Brain microvascular endothelial cell (primary cell): ENCODE measurements around the gene TRPC3.

Source experiments
- DNase-seq: peaks from one replicate; pipeline ENCODE4 v3.0.0-alpha.2; 2020
- H3K27ac ChIP-seq: fragments of 250-450 bp; sonication (Bioruptor Pico); 2 replicates; pipeline ENCODE4 v1.5.1; 2020; ENCODE audit warnings: mild to moderate bottlenecking, moderate library complexity
- H3K27me3 ChIP-seq: fragments of 250-450 bp; sonication (Bioruptor Pico); replicated peaks from 2 replicates; pipeline ENCODE4 v1.5.1; 2020; ENCODE audit warnings: mild to moderate bottlenecking
- H3K36me3 ChIP-seq: fragments of 250-450 bp; sonication (Bioruptor Pico); replicated peaks from 2 replicates; pipeline ENCODE4 v1.5.1; 2020; ENCODE audit warnings: mild to moderate bottlenecking
- H3K4me3 ChIP-seq: 2 replicates; pipeline ENCODE4 v1.5.1; 2011; ENCODE audit warnings: low read depth, mild to moderate bottlenecking, control low read depth, low read length, moderate library complexity
- in situ Hi-C: cut with HindIII; loops from 2 replicates; pipeline ENCODE4 v1.10.0; 2017; ENCODE audit warnings: low sequenced_read_pairs, low pct_ligation_motif_present
- TF ChIP-seq, protein P1 (sequence below): IDR thresholded peaks from 2 replicates; pipeline ENCODE4 v1.5.1; 2011; ENCODE audit warnings: low read depth, mild to moderate bottlenecking, moderate library complexity, low read length, control low read depth, inconsistent platforms; ENCODE audit errors: missing control alignments

Gene TRPC3

DNA sequence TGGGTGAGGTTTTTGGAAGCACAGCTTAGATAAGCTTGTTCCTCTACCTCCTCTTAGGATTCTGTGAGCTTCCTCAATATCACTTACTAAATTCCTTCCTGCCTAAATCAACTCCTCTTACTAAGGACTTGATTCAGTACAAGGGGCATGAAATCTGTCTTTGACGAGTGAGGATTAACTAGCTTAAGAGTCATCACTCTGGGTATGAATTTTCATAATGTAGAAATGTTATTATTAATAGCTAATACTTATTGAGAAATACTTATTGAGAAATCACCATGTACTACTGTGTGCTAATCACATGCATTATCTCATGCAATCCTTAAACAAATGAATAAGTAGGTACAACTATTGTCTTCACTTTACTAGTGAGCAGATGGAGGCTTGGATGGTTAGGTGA is 28.6 kb downstream of the TRPC3 start:
- H3K27me3 ChIP-seq, result no peaks in the 10 kb centered on the region
- in situ Hi-C loops, result no loop called here
- no peaks in the 10 kb centered on the region for H3K36me3 ChIP-seq
- TF ChIP-seq, protein P1, sequence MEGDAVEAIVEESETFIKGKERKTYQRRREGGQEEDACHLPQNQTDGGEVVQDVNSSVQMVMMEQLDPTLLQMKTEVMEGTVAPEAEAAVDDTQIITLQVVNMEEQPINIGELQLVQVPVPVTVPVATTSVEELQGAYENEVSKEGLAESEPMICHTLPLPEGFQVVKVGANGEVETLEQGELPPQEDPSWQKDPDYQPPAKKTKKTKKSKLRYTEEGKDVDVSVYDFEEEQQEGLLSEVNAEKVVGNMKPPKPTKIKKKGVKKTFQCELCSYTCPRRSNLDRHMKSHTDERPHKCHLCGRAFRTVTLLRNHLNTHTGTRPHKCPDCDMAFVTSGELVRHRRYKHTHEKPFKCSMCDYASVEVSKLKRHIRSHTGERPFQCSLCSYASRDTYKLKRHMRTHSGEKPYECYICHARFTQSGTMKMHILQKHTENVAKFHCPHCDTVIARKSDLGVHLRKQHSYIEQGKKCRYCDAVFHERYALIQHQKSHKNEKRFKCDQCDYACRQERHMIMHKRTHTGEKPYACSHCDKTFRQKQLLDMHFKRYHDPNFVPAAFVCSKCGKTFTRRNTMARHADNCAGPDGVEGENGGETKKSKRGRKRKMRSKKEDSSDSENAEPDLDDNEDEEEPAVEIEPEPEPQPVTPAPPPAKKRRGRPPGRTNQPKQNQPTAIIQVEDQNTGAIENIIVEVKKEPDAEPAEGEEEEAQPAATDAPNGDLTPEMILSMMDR, result no peak
- no peak overlapping the region for H3K27ac ChIP-seq
- no peak overlapping the region for H3K4me3 ChIP-seq
- no peak for DNase-seq

GRCh38 chr4:121913667-121914066 is 38.2 kb downstream of the TRPC3 start:
- Histone ChIP-seq H3K27me3 (no peaks in the 10 kb centered on the region), H3K27ac (no peak overlapping the region), H3K36me3 (no peaks in the 10 kb centered on the region), H3K4me3 (no peak overlapping the region)
- DNase-seq, result no peak
- in situ Hi-C loops, result no loop called here
- TF ChIP-seq, protein P1, result no peak

DNA sequence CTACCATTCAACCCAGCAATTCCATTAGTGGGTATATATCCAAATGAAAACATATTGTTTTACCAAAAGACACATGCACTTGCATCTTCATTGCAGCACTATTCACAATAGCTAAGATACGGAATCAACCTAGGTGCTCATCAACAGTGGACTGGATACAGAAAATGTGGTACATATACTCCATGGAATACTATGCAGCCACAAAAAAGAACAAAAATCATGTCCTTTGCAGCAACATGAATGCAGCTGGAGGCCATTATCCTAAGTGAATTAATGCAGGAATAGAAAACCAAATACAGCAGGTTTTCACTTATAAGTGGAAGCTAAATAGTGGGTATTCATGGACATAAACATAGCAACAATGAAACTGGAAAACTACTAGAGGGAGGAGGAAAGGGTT is 43.5 kb downstream of the TRPC3 start:
- TF ChIP-seq, protein P1, result no peak
- DNase-seq, result no peak
- no peaks in the 10 kb centered on the region for H3K27me3 ChIP-seq
- H3K36me3 ChIP-seq, result no peaks in the 10 kb centered on the region
- in situ Hi-C loops, result no loop called here
- no peak overlapping the region for H3K27ac ChIP-seq
- H3K4me3 ChIP-seq, result no peak overlapping the region

- H3K27ac ChIP-seq, result no peak overlapping the region
- TF ChIP-seq, protein P1, result peak; percentile 81
- no peaks in the 10 kb centered on the region for H3K36me3 ChIP-seq
- in situ Hi-C loops, result no loop called here
- H3K4me3 ChIP-seq, result no peak overlapping the region
- peak; percentile 72 for DNase-seq
- no peaks in the 10 kb centered on the region for H3K27me3 ChIP-seq
Observed at GRCh38 chr4:121900132-121900983, 51.5 kb downstream of the TRPC3 start.

- H3K27ac ChIP-seq, result no peak overlapping the region
- TF ChIP-seq, protein P1, result no peak
- H3K4me3 ChIP-seq, result no peak overlapping the region
- in situ Hi-C loops, result no loop called here
- DNase-seq, result no peak
- H3K27me3 ChIP-seq, result no peaks in the 10 kb centered on the region
- H3K36me3 ChIP-seq, result no peaks in the 10 kb centered on the region
Observed at GRCh38 chr4:121898150-121898549, 53.7 kb downstream of the TRPC3 start.

DNA sequence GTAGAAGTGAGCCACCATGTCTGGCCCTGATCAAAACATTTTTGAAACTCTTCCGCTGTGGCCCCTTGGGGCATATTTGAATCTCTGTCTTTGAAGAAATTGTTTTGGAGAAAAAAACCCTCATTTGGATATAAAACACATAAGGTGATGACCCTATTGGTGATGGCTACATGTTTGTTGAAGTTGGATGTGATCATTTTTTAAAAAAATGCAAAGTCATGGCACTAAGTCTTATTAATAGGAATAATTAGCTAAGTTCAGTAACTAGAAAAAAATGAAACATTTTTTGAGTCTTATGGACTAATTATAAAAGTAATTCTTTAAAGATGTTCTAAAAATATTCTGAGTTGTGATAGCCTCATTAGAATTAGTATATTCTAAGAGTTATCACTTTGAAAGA is 63.7 kb downstream of the TRPC3 start:
- in situ Hi-C loops, result no loop called here
- no peaks in the 10 kb centered on the region for H3K27me3 ChIP-seq
- H3K4me3 ChIP-seq, result no peak overlapping the region
- TF ChIP-seq, protein P1, result no peak
- DNase-seq, result no peak
- no peaks in the 10 kb centered on the region for H3K36me3 ChIP-seq
- no peak overlapping the region for H3K27ac ChIP-seq
